SKM-1 (cell line): ENCODE data around the gene LINGO1.

Experiments used
- DNase-seq: peaks from one replicate; lab custom pipeline; 2025; ENCODE audit not compliant: unreplicated experiment; lab: John Stamatoyannopoulos, UW

LINGO1 gene

DNA sequence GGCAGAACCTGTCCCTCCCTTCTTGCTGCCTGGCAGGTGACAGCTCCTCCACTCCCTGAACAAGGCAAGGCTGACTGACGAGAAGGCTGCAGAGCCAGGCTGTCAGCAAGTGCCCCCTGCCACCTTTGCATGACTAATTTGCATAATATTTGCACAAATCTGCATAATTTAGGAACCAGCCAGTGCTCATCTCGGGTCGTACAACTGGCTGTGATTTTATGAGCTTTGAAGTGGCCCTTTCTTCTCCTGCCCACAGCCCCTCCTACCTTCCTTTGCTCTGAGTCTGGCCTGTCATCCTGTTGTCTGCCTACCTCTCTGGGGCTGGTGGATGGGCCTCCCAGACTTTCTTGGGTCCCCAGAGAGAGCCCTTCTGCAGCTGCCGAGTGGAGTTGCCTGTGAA, 58.9 kb downstream of the LINGO1 start:
- DNase-seq: no peak

DNA sequence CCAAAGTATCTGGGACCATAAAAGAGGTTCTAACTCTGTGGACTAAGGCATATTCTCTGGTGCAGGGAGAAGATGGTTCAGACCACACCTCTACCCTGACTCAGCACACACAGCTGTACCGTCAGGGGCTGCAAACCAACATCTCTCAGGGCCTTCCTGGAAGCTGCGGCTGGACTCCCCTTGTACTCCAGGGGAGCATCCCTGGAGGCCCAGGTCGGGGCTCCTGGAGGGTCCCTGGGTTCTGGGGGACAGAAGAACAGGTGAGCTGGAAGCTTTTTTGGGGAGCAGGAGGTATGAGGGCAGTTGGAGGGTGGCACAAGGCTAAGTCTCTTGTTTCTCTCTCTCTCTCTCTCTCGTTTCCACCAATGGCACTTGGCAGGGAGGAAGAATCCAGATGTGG, 60.5 kb downstream of the LINGO1 start:
- DNase-seq: no peak

DNA sequence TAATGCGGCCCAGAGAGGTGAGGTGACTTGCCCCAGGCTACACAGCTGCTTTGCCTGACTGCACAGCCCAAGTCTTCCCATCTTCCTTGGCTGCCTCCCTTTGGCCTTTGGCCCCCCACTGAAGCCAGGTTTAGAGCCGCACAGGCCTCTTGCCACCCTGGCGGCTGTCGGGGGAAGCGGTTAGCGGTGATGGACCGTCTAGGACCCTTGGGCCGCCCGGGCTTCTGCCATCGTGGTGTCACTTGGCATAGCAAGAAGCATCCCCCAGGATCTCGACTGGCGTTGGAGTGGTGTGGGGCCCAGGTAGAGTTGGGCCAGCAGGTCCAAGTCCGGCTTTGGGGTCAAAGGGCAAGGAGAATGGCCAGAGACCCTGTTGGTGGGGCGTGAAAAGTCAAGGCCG, 61.0 kb downstream of the LINGO1 start:
- DNase-seq: no peak

DNA sequence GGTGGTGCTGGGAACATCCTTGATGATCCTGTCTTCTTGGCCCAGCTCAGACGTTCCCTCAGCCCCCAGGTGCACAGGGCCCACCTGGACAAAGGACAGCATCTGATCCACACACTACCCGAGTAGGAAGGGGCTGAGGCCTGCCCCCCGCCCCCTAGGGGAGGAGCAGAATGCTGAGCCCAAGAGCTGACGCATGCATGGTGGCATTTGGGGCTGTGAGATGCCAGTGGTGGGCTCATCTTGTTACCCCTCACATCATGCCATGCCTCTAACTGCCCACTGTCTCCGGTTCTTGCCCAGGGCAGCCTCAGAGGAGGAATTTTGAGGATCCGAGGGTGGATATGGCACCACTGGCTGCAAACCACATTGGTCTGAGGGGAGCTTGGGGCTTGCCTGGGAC, 61.5 kb downstream of the LINGO1 start:
- DNase-seq: no peak

DNA sequence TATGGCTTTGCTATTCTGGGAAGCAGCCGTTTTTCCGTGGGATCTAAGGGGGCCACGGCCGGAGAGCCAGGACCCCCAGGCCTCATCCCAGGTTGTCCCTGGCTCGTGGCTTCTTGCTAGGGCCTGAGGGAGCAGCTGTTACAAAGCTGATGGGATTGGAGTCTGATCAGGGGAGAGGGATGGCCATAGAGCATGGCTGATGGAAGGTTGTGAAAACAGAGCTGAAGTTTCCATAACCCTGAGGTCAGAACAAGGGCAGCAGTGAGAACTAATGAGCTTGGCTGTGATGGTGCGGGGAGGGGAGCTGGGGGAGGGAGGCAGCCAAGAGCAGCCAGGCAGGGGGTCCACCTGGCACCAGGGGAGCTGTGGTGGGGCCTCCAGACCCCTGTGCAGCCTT, 63.0 kb downstream of the LINGO1 start:
- DNase-seq: peak; percentile 29

DNA sequence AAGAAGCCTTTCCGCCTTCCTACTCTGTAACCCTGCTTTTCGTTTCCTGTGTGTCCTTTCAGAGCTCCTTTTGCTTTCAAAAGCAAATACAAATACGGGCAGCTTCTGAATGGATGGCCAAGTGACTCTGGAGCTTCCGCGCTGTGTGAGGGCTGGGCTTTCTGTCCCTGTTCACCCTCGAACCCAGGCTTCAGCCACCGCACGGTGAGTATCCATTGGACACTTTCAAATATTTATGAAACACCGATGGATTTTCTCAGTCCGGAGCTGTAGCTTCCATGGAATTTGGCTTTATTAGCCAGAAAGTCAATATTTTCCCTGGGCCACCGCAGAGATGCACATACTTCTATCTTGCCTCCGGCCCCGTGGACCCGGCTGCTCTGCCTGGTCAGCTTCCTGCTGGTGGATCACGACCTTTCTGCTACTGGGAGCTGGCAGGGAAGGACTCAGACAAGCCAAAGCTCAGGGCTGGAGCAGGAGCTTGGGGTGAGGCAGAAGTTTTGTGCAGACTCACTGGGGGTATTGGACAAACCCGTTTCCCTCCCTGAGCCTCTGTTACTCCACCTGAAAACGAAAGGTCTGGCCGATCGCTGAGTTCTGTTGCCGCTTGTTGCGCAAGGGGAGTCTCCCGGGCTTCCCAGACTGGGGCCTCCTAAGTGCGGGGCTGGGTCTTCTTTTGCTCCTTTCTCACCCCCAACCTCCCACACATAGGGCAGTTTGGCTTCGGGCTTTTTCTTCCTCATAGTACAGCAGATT, 63.6 kb downstream of the LINGO1 start:
- peak; percentile 19 for DNase-seq

DNA sequence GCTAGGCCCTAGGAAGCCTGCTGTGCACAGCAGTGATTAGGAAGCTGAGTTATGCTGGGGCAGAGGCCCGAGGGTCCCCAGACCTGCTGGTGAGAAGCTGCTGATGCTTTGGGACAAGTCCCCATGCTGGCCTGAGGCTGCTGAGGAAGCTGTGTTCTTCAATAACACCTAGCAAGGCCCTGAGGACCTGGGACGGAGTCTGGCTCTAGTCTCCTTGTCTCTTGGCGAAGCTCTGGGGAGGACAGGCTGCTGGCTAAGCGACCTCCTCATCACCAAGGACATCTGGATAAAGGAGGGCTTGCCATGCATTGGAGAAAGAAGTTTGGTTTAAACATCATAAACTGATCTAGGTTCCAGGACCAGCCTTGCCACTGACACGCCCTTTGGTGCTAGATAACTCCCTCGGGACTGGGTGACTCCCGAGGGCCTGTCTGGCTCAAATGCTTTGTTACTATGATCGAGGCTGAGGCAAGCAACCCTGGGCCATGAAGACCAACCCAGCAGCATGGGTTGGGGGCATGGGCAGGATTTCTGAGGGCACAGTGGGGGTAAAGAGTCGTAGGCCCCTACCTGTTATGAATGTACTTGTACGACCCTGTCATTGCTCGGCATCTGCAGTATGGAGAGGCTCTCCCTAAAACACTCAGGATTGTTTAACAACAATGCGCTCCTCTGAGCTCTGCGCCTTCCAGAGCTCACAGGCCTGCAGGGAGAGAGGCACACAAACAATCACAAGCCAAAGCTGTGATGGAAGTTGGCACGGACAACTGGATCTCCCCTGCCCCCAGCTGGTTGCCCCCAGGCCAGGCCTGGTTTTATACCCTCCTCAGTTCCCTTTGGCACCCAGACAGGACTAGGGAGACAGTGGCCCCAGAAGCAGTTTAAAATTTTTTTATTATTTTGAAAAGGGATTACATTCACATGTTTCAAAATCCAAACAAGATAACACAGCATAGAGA, 64.4 kb downstream of the LINGO1 start:
- no peak for DNase-seq

DNA sequence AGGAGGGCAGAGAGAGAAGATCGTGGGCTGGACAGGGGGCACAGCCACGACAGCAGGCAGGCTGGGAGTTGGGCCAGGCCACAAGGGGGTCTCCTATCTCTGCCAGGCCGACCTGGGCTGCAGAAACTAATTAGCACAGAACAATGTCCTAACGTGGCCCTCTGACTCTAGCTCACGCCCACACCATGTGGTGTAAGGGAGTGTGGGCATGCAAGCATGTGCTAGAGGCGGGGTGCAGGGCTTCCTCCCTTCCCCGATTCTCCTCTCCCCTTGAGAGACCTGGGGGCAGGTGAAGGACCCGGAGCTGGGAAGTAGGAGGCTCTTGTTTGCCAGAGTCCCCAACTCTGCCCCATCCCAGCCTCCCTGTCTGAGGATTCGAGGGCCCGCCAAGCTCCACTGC, 65.5 kb downstream of the LINGO1 start:
- no peak for DNase-seq

DNA sequence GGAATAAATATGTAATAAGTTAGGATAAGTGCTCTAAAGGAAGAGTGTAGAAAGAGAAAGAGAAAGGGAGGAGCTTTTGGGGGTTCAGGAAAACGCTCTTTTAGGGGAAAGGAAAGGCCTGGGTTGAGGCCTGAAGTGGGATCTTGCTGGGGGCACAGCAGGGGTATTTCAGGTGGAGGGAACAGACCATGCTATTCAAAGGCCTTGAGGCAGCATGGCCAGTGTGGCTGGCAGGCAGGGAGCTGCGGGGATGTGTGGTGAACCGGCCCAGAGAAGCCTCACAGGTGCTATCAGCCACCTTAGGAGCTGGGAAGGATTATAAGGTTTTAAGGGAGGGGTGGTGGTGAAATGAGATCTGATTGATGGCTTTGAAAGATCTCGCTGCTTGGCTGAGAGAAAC, 66.6 kb downstream of the LINGO1 start:
- DNase-seq: no peak

DNA sequence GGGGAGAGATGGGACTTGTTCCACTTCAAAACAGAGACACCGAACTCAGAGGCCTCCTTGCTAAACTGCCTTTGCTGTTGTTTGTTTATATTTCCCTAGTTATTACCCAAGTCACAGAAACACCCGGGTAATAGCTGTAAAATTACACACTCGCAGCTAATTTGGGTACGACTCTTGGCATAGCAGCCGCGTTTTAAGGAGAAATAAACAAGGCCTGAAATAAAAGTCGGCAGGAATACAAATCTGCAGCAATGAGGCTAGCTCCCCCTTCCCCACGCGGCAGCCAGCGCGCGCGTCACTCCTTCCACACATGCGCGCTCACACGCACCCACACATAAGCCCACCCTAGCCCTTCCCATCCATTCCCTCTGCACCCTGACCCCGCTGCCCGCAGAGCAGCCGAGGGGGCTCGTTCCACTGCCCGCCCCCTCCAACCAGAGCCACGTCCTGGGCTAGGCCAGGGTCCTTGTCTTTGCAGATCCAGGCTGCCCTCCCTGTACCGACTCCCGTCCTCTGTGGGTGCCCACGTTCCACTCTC, 67.3 kb downstream of the LINGO1 start:
- no peak for DNase-seq

DNA sequence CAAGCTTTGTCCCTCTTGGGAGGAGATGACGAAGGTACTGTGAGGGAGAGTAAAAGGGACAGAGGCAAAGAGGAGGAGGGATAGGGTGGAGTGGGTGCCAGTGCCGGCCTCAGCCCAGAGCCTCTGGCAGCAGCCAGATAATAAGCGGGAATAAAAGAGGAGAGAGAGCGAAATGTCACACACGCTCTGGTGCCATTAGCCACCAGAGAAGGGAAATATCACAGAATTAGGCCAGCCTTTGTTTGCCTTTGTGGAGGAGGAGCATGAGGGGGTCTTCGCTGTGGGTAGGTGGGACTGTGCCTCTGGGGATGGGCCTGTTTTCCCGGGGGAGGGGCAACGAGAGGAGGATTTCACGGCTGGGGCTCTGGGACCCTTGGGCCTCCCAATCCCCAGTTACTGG, 67.8 kb downstream of the LINGO1 start:
- no peak for DNase-seq

DNA sequence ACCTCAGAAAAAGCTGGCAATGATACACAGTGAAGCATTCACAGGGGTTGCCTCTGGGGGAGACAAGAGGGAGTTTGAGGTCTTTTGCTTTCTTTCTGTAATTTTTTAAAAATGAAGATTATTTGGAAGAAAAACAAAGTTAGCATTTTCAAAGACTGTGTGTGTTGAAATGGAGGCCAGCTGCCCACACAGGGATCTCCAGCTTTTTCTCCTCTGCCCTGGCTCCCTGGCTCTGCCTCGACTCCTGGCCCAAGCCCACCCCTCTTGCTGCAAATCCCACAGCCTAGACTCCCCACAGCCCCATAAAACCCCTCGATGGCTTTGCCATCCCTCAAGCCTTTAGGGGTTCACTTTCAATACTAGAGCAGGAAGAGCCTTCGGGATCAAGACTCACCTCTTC, 68.4 kb downstream of the LINGO1 start:
- DNase-seq: no peak

DNA sequence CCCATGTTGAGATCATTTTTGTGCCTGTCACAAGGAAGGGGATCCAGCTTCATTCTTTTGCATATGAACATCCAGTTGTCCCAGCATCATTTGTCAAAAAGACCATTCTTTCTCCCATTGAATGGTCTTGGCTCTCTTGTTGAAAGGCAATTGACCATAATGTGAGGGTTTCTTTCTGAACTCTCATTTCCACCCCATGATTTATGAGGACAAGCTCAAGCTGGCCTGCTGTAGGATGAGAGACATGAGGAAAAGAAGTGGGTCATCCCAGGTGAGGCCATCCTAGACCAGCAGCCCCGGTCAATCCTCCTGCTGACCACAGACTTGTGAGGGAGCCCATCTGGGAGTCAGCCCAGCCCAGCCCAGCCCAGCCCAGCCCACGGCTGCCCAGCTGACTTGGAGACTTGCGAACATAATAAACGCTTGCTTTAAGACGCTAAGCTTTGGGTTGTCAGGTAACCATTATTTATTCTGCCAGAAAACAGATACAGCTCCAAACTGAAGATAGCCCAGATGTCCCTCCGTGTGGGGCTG, 69.0 kb downstream of the LINGO1 start:
- no peak for DNase-seq
